SU-DHL-6 (cell line): ENCODE data around the gene FEN1.

Source experiments
- CTCF ChIP-seq: fragments of 200-600 bp; sonication (generic); IDR thresholded peaks from one replicate; pipeline ENCODE4 v1.5.1; 2017; ENCODE audit warnings: antibody characterized with exemption, mild to moderate bottlenecking, low read length, moderate library complexity; ENCODE audit not compliant: insufficient read depth, poor library complexity, severe bottlenecking
- EZH2phosphoT487 ChIP-seq: fragments of 200-600 bp; sonication (generic), shearing (Covaris generic); conservative IDR thresholded peaks from 2 replicates; pipeline ENCODE4 v1.6.1; 2018; ENCODE audit warnings: mild to moderate bottlenecking, antibody characterized with exemption, low read length, moderate library complexity, mixed read lengths

GRCh38 chr11:61829806-61830205 is 37.1 kb downstream of the FEN1 start:
- no peak for TF ChIP-seq CTCF
- TF ChIP-seq EZH2phosphoT487 = no peak
